HG02981 (cell line): Measurements from ENCODE around the gene PSMC4.

ENCODE experiments used
- ATAC-seq: cut with Tn5 transposase; IDR thresholded peaks from one replicate; pipeline ENCODE4 v1.9.1; 2021; ENCODE audit warnings: mild to moderate bottlenecking, moderate library complexity; ENCODE audit not compliant: unreplicated experiment

Gene PSMC4

DNA sequence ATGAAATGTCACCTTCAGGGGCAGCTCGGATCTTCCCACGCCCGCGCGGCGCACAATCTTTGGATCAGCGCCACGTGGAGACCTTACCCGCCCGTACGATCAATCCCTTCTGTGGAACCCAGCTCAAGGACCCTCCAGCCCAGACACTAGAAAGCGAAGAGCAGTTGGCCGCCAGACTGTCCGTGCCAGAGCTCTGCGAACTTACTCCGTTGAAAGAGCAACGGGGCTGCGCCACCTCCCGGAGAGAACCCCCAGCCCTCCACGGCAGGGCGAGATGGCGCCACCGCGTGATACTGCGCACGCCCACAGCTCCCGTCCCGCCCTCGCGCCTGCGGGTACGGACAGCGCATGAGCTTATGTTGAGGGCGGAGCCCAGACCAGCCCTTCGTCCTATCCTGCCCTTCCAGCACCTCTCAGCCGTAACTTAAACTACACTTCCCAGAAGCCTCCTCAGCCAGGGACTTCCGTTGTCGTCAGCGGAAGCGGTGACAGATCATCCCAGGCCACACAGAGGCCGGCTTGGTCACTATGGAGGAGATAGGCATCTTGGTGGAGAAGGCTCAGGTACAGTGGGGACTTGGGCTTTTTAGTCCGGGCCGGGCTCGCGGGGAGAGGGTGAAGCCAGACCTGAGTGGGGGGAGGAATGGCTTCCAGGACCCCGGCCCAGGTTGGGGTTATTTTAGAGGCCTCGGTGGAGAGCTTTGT, at the start of gene PSMC4:
TSS of gene PSMC4 (plus strand) at position 491 of the 705 bp plus-strand sequence. CDS start at position 529, 38 bp downstream.
- peak; percentile 92 for ATAC-seq

DNA sequence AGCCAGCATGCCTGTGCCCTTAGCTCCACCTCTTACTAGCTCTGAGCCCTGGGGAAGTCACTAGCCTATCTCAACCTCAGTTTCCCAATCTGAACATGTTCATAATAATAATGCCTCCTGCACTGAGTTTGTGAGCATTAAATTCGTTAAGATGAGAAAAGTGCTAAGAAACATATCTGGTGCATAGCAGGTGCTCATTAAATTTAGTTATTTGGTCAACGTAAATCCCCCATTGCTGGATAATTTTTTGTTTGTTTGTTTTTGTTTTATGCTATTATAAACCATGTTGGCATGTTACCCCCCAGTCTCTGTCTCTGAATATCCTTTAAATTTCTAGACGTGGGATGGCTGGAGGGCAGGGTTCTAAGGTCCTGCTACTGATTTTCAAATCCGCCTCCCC, 47.1 kb upstream of the PSMC4 start:
- no peak for ATAC-seq

DNA sequence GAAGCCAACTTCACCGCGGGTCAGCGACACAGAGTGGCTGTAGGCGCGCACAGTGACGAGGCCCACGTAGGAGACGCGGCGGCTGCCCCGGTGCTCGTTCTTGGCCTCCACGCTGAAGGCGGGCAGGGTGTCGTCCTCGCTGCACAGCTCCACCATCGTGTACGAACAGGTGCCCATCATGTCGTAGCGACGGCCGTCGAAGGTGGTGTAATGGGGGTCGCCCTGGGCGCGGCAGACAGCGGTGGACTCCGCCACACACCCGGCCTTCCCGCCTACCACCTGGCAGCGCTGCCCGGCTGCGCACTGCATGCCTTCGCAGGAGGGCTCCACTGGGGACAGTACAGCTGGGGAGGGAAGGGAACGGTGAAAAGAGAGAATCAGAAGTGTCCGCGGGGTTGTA, 46.6 kb upstream of the PSMC4 start:
- ATAC-seq = no peak

DNA sequence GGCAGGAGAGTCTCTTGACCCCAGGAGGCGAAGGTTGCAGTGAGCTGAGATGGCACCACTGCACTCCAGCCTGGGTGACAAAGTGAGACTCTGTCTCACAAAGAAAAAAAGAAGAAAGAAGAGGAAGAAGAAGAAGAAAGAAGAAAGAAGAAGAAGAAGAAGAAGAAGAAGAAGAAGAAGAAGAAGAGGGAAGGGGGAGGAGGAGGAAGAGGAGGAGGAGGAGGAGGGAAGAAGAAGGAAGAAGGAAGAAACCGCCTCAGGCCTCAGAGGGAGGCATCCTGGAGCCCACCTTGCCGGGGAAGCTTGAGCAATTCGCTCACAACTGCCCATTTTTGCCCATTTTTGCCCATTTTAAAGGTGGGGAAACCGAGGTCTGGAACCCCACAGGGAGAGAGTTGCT, 46.0 kb upstream of the PSMC4 start:
- no peak for ATAC-seq

DNA sequence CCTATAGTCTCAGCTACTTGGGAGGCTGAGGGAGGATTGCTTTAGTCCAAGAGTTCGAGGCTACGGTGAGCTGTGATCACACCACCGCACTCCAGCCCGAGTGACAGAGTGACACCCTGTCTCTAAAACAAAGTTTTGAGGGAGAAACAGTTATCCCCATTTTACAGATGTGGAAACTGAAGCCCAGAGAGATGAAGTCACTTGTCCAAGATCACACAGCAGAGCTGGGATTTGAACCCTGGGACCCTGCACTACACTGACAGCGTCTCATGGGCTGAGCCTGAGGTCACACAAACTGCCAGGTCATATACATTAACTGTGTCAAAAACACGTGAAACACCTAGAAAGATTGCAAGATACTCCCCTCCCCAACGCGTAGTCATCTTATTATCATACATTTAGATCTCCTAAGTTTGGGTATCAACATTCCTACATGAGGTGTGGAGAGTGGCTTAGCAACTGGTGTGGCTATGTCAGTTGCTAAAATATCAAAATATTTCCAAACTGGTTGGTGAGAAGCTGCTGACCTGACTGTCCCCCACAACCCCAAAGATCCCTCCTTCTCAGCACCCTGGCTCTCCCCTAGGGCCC, 44.7 kb upstream of the PSMC4 start:
- ATAC-seq = no peak

DNA sequence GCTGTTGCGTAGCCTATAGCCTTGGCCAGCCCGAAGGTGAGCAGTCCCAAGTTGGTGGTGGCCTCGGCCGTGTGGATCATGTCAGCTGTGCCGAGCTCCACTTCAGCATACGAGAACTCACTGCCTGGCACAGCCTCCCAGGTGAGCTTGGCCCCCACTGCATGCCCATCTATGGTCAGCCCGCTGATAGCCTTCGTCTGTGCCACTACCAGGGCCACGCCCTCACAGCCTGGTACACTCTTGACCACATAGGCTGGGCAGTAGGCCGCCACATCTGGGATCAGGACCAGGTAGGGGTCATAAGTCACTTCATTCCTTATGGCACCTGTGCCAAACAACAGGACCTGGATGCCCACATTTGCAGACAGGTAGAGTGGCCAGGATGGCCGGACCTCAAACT, 43.9 kb upstream of the PSMC4 start:
- no peak for ATAC-seq

DNA sequence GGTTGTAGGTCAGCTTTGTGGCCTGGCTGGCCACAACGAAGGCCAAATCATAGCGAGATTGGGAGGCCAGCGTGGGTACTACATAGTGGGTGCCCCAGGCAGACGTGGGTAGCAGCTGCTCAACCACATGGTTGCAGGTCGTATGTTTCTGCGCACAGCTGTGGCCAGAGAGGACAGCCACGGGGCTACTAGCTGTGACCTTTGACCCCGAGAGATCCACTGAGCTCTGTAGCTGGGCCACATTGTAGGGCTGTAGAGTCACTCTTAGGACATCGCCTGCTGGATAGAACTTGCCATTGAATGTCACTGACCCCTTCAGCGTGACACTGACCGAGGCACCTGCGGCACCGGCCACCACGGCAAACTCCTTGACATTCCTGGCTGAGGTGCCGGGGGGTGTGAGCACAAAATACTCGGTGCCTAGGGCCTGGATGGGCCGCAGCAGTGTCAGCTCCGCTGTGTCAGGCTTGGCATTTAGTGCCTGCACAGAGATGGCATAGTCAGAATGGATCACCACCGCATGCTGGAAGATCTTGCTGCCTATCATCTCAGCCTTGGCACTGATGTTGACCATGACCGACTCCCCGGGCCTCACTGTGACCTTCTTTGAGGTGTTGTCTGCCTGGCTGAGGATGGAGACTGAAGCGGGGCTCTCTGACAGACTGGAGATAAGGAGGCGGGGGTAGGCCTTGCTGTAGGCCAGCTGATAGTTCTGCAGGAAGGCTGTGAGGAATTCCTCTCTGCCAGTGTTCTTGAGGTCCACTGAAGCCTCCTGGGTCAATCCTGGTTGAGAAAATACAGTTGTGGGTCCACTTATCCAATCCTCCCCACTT, 43.2 kb upstream of the PSMC4 start:
- ATAC-seq = no peak

DNA sequence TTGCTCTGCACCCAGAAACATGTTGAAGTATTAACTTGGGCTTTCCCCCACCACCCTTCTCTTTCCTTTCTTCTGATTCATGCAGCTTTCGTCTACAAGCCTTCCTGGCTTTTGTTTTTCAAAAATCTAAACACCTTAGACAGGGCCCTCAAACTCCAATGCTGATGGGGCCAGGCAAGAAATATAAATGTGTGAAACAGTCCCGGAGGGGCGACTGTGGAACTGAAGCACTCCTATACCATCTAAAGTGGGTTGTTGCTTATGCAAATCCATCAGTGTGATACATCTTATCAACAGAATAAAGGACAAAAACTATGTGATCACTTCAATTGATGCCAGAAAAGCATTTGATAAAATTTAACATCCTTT, 42.6 kb upstream of the PSMC4 start:
- no peak for ATAC-seq

DNA sequence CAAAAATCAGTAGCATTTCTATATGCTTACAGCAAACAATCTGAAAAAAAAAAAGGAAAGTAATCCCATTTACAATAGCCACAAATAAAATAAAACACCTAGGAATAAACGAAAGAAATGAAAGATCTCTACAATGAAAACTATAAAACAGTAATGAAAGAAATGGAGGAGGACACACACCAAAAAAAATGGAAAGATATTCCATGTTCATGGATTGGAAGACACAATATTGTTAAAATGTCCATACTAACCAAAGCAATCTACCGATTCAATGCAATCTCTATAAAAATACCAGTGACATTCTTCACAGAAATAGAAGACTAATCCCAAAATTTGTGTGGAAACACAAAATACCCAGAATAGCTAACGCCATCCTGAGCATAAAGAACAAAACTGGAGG, 41.2 kb upstream of the PSMC4 start:
- ATAC-seq = no peak

DNA sequence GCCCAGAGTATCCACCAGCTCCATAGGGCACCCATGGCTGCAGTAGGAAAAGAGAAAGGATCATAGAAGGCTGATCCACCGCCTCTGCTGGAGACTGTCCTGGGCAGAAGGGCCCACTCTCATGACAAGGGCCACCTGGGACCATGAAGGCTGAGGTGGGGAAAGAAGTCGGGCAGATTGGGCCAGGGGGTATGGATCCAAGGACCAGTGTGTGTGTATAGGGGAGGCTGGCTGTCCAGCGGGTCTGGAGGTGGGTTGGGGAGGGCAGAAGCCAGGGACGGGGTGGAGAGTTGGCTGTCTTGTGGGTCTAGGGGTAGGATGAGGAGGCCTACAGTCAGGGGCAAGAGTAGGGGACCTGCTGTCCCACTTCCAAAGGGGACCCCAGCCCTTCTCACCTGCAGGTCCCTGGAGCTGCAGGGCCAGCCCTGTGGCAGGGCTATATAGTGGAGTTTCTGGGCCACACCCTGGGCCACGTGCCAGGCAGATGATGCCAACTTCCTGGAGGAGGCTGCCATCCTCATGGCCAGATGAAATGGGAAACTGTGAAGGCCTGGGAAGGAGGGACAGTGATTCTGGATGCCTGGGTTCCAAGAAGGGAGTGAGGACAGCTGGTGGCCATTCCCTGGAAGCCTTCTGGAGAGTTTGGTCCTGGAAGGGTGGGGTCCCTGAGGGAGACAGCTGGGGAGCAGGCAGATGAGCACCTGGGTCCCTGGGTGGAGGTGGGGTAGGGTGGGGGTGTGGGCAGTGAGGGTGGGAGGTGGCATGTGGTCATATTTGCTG, 36.2 kb upstream of the PSMC4 start, which contains the start of gene FCGBP:
TSS of gene FCGBP (minus strand) at position 51 of the 780 bp plus-strand sequence.
- ATAC-seq = no peak

DNA sequence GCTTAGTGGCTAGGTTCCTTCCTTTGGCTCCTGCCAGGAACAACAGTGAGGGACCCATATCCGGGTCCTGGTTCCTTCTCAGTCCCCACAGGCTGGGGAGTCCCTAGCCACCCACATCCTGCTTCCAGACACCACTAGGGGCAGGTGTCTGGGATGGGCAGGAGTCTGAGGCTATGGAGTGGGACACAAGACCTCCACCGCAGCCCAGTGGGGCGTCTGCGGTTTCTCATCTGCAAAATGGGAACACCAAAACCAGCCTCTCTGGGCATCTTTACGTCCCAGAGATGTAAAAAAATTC, 35.7 kb upstream of the PSMC4 start:
- ATAC-seq = no peak

DNA sequence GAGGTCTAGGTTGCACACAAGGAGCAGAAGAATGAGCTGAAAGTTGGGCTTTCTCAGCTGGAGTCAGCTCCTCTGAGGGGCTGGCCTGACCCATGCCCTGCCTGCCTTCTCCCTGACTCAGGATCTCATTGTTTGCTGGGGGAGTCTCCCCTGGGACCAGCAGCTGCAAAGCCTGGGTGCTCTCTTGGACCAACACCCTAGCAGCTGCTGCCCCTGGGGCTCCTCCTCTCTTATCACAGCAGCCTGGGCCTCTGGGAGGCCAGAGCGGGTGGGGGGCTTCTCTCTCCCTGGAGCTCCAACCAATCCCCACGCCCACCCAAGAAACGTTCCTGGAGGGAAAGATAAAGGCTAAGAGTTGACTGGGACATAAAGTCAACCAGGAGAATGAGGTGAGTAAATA, 34.9 kb upstream of the PSMC4 start:
- ATAC-seq = no peak

DNA sequence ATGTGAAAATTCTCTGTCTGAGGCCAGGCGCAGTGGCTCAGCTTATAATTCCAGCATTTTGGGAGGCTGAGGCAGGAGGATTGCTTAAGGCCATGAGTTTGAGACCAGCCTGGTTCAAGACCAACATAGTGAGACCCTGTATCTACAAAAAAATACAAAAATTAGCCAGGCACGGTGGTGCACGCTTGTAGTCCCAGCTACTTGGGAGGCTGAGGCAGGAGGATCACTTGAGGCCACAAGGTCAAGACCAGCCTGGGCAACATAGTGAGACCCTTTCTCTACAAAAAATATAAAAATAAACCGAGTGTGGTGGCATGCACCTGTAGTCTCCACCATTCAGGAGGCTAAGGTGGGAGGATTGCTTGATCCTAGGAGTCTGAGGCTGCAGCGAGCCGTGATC, 34.3 kb upstream of the PSMC4 start:
- no peak for ATAC-seq

DNA sequence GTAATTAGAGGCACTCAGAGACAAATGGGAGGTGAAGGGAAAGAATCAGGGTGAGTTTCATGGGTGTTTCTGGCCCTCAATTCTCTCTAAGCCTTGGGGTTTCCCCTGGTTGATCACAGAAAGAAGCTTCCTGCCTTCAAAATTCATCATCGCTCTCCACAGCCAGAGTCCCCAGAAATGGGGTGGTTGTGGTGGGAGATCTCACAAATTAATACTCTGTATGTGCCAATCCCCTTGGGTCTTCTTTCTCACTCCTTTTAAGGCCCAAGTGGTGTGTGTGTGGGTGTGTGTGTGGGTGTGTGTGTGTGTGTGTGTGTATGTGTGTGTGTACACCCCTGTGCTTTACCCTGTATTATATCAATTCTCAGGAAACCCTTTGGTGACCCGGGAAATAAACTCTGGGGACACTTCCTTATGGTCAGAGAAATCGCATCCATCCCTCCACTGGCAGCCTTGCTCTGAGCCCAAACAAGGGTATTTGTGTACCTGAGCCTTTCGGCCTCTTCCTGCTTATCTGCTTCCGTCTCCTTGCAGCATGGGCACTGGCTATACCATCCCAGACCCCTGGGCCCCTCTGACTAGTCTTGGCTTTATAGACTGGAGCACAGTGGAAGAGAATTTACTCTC, 33.8 kb upstream of the PSMC4 start:
- no peak for ATAC-seq

DNA sequence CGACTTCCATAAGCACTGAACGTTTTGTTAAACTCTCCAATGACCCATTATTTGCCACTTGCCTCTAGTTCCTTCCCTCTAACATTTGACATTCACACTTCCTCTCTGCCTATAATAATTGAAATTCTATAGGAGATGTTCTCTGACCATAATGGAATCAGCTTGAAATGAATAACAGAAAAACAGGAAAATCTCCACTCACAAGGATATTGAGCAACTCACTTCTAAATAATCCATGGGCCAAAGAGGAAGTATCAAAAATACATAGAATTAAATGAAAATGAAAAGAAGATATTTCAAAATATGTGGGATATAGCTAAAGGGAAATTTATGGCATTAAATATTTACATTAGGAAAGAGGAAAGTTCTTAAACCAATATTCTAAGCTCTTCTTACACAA, 33.2 kb upstream of the PSMC4 start:
- no peak for ATAC-seq

DNA sequence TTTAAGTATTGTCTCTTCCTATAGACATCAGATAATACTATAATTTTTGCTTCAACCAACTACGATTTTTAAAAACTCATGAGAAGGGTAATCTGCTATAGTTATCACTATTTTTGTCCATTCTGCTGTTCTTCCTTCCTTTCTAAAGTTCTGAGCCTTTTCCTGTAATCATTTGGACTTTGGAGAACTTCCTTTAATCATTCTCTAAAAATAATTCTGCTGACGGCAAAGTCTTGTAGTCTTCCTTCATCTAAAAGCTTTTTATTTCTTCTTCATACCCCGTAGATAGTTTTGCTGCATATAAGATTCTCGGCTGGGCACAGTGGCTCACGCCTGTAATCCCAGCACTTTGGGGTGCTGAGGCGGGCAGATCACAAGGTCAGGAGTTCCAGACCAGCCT, 31.4 kb upstream of the PSMC4 start:
- ATAC-seq = no peak

DNA sequence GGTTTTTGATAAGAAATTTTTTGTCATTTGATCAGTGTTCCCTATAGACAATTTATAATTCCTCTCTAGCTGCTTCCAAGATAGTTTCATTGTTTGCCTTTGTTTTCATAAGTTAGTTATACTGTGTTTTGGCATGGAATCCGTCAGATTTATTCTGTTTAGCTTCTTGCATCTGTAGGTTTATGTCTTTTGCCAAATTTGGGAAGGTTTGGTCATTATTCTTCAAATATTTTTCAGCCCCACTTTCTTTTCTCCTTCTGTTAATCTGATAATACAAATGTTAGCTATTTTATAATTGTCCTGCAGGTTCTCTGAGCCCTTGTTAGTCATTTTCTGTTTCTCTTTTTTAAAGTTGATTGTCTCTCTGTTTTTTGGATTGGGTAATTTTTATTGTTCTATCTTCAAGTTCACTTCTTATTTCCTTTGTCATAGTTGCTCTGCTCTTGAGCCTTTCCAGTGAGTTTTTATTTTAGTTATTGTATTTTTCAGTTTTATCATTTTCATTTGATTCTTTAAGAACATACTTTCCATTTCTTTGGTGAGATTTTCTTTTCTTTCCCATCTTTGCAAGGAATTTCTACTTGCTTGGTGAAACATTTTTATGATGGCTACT, 30.6 kb upstream of the PSMC4 start:
- ATAC-seq = no peak

DNA sequence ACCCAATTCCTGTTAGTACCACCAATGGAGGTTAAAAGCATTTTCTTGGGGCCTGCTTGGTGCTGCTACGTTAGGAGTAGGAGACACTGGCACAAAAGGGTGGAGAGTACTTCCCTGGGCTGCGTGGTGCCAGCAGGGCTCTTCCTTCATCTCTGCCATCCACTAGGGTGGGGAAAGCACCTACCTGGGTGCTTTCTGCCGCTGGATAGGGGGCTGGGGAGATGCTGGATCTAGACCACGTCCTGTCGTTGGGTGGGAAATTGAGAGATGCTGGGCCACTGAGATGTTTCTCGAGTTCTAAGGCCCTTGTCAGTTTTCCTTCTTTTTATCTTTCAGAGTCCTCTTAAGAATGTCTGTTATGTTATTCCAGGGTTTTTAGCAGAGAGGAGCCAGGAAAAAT, 29.8 kb upstream of the PSMC4 start:
- ATAC-seq = no peak

DNA sequence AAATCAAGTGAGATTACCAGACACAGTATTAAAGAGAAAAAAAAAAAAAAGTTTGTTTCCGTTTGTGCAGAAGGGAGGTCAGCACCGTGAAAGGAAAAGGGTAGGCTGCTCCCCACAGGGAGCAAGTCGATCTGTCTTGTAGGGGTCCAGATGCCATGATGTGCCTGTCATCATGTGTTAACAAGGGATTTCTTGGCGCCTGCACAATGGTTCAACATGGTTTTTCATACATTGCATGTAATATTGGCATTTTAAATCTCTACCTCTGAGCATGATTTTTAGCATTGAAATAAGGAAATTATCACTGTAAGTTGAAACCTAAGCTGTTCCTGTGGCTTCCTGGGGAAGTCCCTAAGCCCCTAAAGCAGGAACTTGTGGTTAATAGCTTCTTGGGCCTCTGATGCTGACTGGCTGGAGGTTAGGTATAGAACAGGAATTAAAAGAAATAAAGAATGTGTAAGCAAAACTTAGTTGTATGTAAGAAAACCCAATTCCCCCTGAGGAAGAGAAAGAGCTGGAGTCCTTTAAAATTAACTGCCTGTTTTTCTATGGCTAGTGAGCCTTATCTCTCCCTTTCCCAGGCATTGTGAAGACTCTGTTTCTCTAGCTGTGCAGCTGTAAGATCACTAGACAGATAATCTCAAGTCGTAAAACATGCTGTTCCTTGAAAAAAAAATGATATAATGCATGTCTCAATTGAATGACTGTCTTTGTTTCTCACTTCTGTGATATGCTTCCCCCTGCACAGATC, 29.2 kb upstream of the PSMC4 start:
- peak; percentile 43 for ATAC-seq

DNA sequence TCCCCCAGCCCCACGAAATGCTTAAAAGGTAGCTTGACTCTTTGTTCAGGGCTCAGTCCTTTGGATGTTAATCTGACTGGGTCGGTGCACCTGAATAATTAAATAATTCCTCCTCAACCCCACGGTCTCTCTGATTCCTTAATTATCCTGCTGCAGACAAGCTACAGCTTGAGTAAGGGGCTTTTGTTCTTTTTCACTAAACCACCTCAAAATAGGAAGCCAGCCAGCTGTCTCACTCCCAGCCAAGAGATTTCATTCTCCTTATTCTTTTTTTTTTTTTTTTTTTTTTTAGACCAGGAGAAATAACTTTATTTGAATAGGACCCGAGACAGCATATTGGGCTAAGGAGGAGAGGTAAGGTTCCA, 28.6 kb upstream of the PSMC4 start:
- ATAC-seq = no peak
